PC-9 (cell line): Measurements from ENCODE around the gene TMEM135. TPM values are rescaled to one million over a fixed set of nuclear protein-coding genes. Genes with fewer than 3 reads are reported as not detected.

Experiments used
- BruUV-seq: library from RNA; stranded (reverse); fragments of 400-500 nt; replicated peaks from 2 replicates; lab custom pipeline; 2021; lab: Mats Ljungman, UMichigan
- CTCF ChIA-PET: fragments of 300-600 bp; sonication (Branson Sonifier 250); formaldehyde crosslinking; loops from one replicate; lab custom pipeline; 2022; ENCODE audit warnings: antibody characterized with exemption; lab: Charles Lee
- POLR2A ChIA-PET: fragments of 300-600 bp; sonication (Branson Sonifier 250); formaldehyde crosslinking; loops from one replicate; lab custom pipeline; 2022; ENCODE audit warnings: antibody characterized with exemption; ENCODE audit not compliant: unreplicated experiment; lab: Charles Lee
- DNase-seq, 2 experiments: peaks; one replicate each; pipeline versions ENCODE4 v3.0.0 to v3.0.0-alpha.2; 2015 to 2022; ENCODE audit warnings: mixed read lengths in 1 of 2
- H2AFZ ChIP-seq: fragments of 200-600 bp; sonication (generic); 2 replicates; pipeline ENCODE4 v1.8.1; 2017; ENCODE audit warnings: antibody characterized with exemption
- H3F3A ChIP-seq: fragments of 200-600 bp; sonication (generic); 2 replicates; pipeline ENCODE4 v1.8.1; 2017; ENCODE audit warnings: antibody characterized with exemption, mild to moderate bottlenecking, low read depth; ENCODE audit not compliant: insufficient read depth
- H3K27ac ChIP-seq: fragments of 200-600 bp; sonication (generic); 2 replicates; pipeline ENCODE4 v1.6.1; 2016; ENCODE audit warnings: mixed run types
- H3K27me3 ChIP-seq: fragments of 200-600 bp; sonication (generic); 2 replicates; pipeline ENCODE4 v1.6.1; 2016; ENCODE audit warnings: low read depth, mixed run types; ENCODE audit not compliant: insufficient read depth
- H3K36me3 ChIP-seq: fragments of 200-600 bp; sonication (generic); 2 replicates; pipeline ENCODE4 v1.6.1; 2016; ENCODE audit warnings: low read depth, mixed run types
- H3K4me1 ChIP-seq: fragments of 200-600 bp; sonication (generic); replicated peaks from 2 replicates; pipeline ENCODE4 v1.6.1; 2016; ENCODE audit warnings: mixed run types; ENCODE audit not compliant: insufficient read depth
- H3K4me2 ChIP-seq: fragments of 200-600 bp; sonication (generic); 2 replicates; pipeline ENCODE4 v1.6.1; 2017; ENCODE audit warnings: mixed run types
- H3K4me3 ChIP-seq: fragments of 200-600 bp; sonication (generic); 2 replicates; pipeline ENCODE4 v1.6.1; 2016; ENCODE audit warnings: mixed run types
- H3K79me2 ChIP-seq: fragments of 200-600 bp; sonication (generic); 2 replicates; pipeline ENCODE4 v1.6.1; 2017; ENCODE audit warnings: low read depth, mixed run types
- H3K9me2 ChIP-seq: fragments of 200-600 bp; sonication (generic); 2 replicates; pipeline ENCODE4 v1.8.1; 2017; ENCODE audit warnings: mild to moderate bottlenecking; ENCODE audit not compliant: insufficient read depth
- H3K9me3 ChIP-seq: fragments of 200-600 bp; sonication (generic); 2 replicates; pipeline ENCODE4 v1.8.1; 2016; ENCODE audit warnings: low read depth; ENCODE audit not compliant: insufficient read depth
- H4K20me1 ChIP-seq: fragments of 200-600 bp; sonication (generic); 2 replicates; pipeline ENCODE4 v1.8.1; 2017; ENCODE audit not compliant: insufficient read depth
- EZH2 ChIP-seq: fragments of 200-600 bp; sonication (generic); IDR thresholded peaks from 2 replicates; pipeline ENCODE4 v1.8.0; 2017; ENCODE audit warnings: antibody characterized with exemption, low read depth
- intact Hi-C: fragments of 100-400 bp; cut with micrococcal nuclease; formaldehyde crosslinking; loops from one replicate; pipeline ENCODE4 v1.10.0; 2022; ENCODE audit not compliant: unreplicated experiment
- total RNA-seq: library from RNA; stranded (reverse); gene quantifications from 2 replicates; pipeline ENCODE4 v1.2.3, GENCODE V29; 2021
- TF ChIP-seq, protein P1 (sequence below): fragments of 200-600 bp; sonication (generic); conservative IDR thresholded peaks from 2 replicates; pipeline ENCODE4 v1.6.1; 2017; ENCODE audit warnings: mixed run types, antibody characterized with exemption, mild to moderate bottlenecking, moderate library complexity

The TMEM135 gene
- total RNA-seq, 1 experiment from 2014 or later = 42.0 TPM

DNA sequence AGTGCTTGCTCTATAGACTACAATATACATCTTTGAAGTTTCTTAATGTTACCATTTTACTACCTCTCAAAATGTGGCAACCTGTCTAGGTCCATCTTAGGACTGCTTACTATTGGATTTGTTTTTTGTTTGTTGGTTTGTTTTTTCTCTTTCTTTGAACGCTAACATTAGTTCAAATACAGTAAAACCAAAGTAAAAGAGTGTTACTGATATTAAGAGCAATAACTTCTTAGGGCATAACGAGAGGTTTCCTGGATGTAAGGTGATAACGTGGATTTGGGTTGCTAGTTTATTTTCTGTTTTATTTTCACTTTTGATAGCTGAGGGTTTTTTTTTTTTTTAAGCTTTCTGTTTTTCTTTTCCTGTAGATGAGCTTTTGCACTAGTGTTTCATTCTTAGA lies 43.6 kb downstream of the TMEM135 start:
- no TSS peak for BruUV-seq
- intact Hi-C loops = no loop called here
- DNase-seq = no peak
- H2AFZ ChIP-seq = no peak overlapping the region
- no peaks in the 10 kb centered on the region; the same call in 1 of the 2 replicates for H3K79me2 ChIP-seq
- peaks cover 7% of the 10 kb centered on the region; the same call in 1 of the 2 replicates for H4K20me1 ChIP-seq
- ChIA-PET CTCF (no interaction called here), POLR2A (no interaction called here)
- peaks cover 3% of the 10 kb centered on the region; the same call in 1 of the 2 replicates for H3K9me2 ChIP-seq
- TF ChIP-seq, protein P1, sequence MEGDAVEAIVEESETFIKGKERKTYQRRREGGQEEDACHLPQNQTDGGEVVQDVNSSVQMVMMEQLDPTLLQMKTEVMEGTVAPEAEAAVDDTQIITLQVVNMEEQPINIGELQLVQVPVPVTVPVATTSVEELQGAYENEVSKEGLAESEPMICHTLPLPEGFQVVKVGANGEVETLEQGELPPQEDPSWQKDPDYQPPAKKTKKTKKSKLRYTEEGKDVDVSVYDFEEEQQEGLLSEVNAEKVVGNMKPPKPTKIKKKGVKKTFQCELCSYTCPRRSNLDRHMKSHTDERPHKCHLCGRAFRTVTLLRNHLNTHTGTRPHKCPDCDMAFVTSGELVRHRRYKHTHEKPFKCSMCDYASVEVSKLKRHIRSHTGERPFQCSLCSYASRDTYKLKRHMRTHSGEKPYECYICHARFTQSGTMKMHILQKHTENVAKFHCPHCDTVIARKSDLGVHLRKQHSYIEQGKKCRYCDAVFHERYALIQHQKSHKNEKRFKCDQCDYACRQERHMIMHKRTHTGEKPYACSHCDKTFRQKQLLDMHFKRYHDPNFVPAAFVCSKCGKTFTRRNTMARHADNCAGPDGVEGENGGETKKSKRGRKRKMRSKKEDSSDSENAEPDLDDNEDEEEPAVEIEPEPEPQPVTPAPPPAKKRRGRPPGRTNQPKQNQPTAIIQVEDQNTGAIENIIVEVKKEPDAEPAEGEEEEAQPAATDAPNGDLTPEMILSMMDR = no peak
- TF ChIP-seq EZH2 = no peak
- H3K4me3 ChIP-seq = no peak overlapping the region
- H3K27ac ChIP-seq = no peak overlapping the region
- no peaks in the 10 kb centered on the region for H3K9me3 ChIP-seq
- H3K27me3 ChIP-seq = no peaks in the 10 kb centered on the region
- no peaks in the 10 kb centered on the region for H3K4me1 ChIP-seq
- H3K36me3 ChIP-seq = peaks cover 21% of the 10 kb centered on the region; the same call in 1 of the 2 replicates
- H3K4me2 ChIP-seq = no peak overlapping the region
- H3F3A ChIP-seq = no peaks in the 10 kb centered on the region; the same call in 1 of the 2 replicates

DNA sequence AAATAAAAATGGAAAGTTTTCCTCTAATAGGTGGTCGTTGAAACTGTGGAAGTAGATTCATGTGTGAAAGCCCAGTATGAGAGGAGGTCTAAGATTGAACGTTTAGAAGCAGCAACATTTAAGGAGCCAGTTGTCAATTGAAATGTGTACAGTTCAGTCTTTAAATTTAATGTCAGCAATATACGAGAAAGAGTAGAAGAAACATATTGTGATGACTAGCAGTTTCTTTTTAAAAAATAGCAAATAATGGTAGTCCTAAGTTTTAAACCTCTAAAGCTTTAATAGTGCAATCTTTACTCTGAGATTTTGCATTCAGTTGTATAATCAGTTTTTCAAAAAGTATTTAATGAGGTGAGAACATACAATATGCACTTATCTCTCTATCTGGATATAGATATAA lies 44.9 kb downstream of the TMEM135 start:
- Histone ChIP-seq H3K27me3 (no peaks in the 10 kb centered on the region), H3F3A (no peaks in the 10 kb centered on the region; the same call in 1 of the 2 replicates), H3K4me3 (no peak overlapping the region), H3K36me3 (peaks cover 9% of the 10 kb centered on the region; the same call in 1 of the 2 replicates), H3K9me3 (no peaks in the 10 kb centered on the region), H3K4me1 (no peaks in the 10 kb centered on the region), H4K20me1 (peaks cover 7% of the 10 kb centered on the region; the same call in 1 of the 2 replicates), H2AFZ (no peak overlapping the region), H3K4me2 (no peak overlapping the region), H3K27ac (no peak overlapping the region), H3K9me2 (peaks cover 3% of the 10 kb centered on the region; the same call in 1 of the 2 replicates), H3K79me2 (no peaks in the 10 kb centered on the region; the same call in 1 of the 2 replicates)
- intact Hi-C loops = no loop called here
- TF ChIP-seq EZH2 = no peak
- TF ChIP-seq, protein P1 = no peak
- ChIA-PET POLR2A (no interaction called here), CTCF (no interaction called here)
- no peak for DNase-seq
- no TSS peak for BruUV-seq

DNA sequence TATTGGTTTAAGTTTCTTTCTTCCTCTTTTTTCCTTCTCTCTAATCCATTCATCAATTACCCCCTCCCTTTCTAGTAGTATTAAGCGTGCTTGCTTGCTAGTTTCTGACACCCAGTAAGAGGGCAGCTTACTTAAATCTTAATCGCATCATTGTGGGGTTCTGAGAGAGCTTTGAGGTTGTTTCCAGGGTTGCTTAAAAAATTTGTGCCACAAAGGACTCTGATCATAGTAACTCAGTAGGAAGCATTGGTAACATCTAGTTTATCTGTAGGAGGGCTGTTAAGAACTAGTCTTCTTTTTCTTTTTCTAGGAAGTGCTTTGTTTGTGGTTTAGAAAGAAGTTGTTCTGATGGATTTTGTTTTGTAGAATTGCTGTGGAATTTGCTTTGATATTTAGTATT lies 45.3 kb downstream of the TMEM135 start:
- intact Hi-C loops = no loop called here
- no peak overlapping the region for H3K4me2 ChIP-seq
- 0 out of 2 replicates have a peak, but pooled peaks cover 5% of the 10 kb centered on the region for H3K36me3 ChIP-seq
- H3K79me2 ChIP-seq = no peaks in the 10 kb centered on the region; the same call in 1 of the 2 replicates
- H3K9me3 ChIP-seq = no peaks in the 10 kb centered on the region
- peaks cover 7% of the 10 kb centered on the region; the same call in 1 of the 2 replicates for H4K20me1 ChIP-seq
- no TSS peak for BruUV-seq
- no peak for DNase-seq
- H3F3A ChIP-seq = no peaks in the 10 kb centered on the region; the same call in 1 of the 2 replicates
- H3K4me1 ChIP-seq = no peaks in the 10 kb centered on the region
- no peak overlapping the region for H3K4me3 ChIP-seq
- H3K9me2 ChIP-seq = peaks cover 3% of the 10 kb centered on the region; the same call in 1 of the 2 replicates
- ChIA-PET POLR2A (no interaction called here), CTCF (no interaction called here)
- H3K27me3 ChIP-seq = no peaks in the 10 kb centered on the region
- no peak overlapping the region for H2AFZ ChIP-seq
- no peak overlapping the region for H3K27ac ChIP-seq
- TF ChIP-seq, protein P1 = no peak
- TF ChIP-seq EZH2 = no peak
